ENCODE measurements around the gene DES. TPM values are rescaled to one million over a fixed set of nuclear protein-coding genes. Genes with fewer than 3 reads are reported as not detected.

Gene DES
- polyA plus RNA-seq, 1 donor from 2014 or later = not detected

- Histone ChIP-seq H3K4me3 (ENCODE audit: low read length) (no peak overlapping the region), H3K4me2 (ENCODE audit: low read length) (no peak overlapping the region)
Measured at GRCh38 chr2:219435701-219436100, 17.5 kb downstream of the DES start.

GRCh38 chr2:219436491-219436890 lies 18.3 kb downstream of the DES start:
- Histone ChIP-seq H3K36me3 (ENCODE audit: insufficient read depth, low read length) (no peaks in the 10 kb centered on the region), H4K20me1 (ENCODE audit: insufficient read depth) (no peaks in the 10 kb centered on the region), H3K4me3 (ENCODE audit: low read length) (no peak overlapping the region)
- no peak for TF ChIP-seq RAD21 (conservative IDR thresholded peaks at IDR 0.05)
- no peak for TF ChIP-seq POLR2AphosphoS5 (IDR thresholded peaks at IDR 0.05)
- TF ChIP-seq CTCF (IDR thresholded peaks at IDR 0.05; ENCODE audit: poor library complexity, severe bottlenecking) = no peak
- TF ChIP-seq SMC3 (conservative IDR thresholded peaks at IDR 0.05; ENCODE audit: poor library complexity) = no peak
- TF ChIP-seq MXI1 (conservative IDR thresholded peaks at IDR 0.05; ENCODE audit: poor library complexity, severe bottlenecking) = no peak
- TF ChIP-seq EZH2 (IDR thresholded peaks at IDR 0.05; ENCODE audit: borderline replicate concordance, insufficient read depth, low read length, poor library complexity, severe bottlenecking) = no peak

More at GRCh38 chr2:219435701-219436100, 17.5 kb downstream of the DES start:
- peaks cover 32% of the 10 kb centered on the region for H3K27me3 ChIP-seq (ENCODE audit: insufficient read depth, low read depth, low read length)
- no peak overlapping the region for H3K9ac ChIP-seq (ENCODE audit: low read length)
- H4K20me1 ChIP-seq (ENCODE audit: insufficient read depth) = no peaks in the 10 kb centered on the region
- no peaks in the 10 kb centered on the region for H3F3A ChIP-seq (ENCODE audit: insufficient read depth, low read length, poor library complexity, severe bottlenecking)
- no peak overlapping the region for H2AFZ ChIP-seq (ENCODE audit: low read depth, low read length)
- H3K9me2 ChIP-seq (ENCODE audit: insufficient read depth, low read length) = no peaks in the 10 kb centered on the region
- H3K79me2 ChIP-seq (replicated peaks; ENCODE audit: insufficient read depth, low read length) = no peaks in the 10 kb centered on the region
- H3K36me3 ChIP-seq (ENCODE audit: insufficient read depth, low read length) = no peaks in the 10 kb centered on the region
- no peak overlapping the region for H3K27ac ChIP-seq (ENCODE audit: low read length)
- TF ChIP-seq EZH2 (IDR thresholded peaks at IDR 0.05; ENCODE audit: borderline replicate concordance, insufficient read depth, low read length, poor library complexity, severe bottlenecking) (no peak), EP300 (conservative IDR thresholded peaks at IDR 0.05; ENCODE audit: poor library complexity, severe bottlenecking) (no peak), SMC3 (conservative IDR thresholded peaks at IDR 0.05; ENCODE audit: poor library complexity) (no peak), POLR2AphosphoS5 (IDR thresholded peaks at IDR 0.05) (no peak), MXI1 (conservative IDR thresholded peaks at IDR 0.05; ENCODE audit: poor library complexity, severe bottlenecking) (no peak), CTCF (IDR thresholded peaks at IDR 0.05; ENCODE audit: poor library complexity, severe bottlenecking) (no peak), TAF1 (IDR thresholded peaks at IDR 0.05; ENCODE audit: low read depth) (no peak), REST (IDR thresholded peaks at IDR 0.05; ENCODE audit: borderline replicate concordance) (no peak), RAD21 (conservative IDR thresholded peaks at IDR 0.05) (no peak)
- H3K9me3 ChIP-seq (ENCODE audit: low read length) = no peaks in the 10 kb centered on the region

More at GRCh38 chr2:219436491-219436890, 18.3 kb downstream of the DES start:
- Histone ChIP-seq H3F3A (ENCODE audit: insufficient read depth, low read length, poor library complexity, severe bottlenecking) (no peaks in the 10 kb centered on the region), H3K4me2 (ENCODE audit: low read length) (no peak overlapping the region), H3K27me3 (ENCODE audit: insufficient read depth, low read depth, low read length) (peaks cover 35% of the 10 kb centered on the region), H2AFZ (ENCODE audit: low read depth, low read length) (no peak overlapping the region), H3K79me2 (replicated peaks; ENCODE audit: insufficient read depth, low read length) (no peaks in the 10 kb centered on the region), H3K9me3 (ENCODE audit: low read length) (no peaks in the 10 kb centered on the region), H3K9me2 (ENCODE audit: insufficient read depth, low read length) (no peaks in the 10 kb centered on the region), H3K9ac (ENCODE audit: low read length) (no peak overlapping the region), H3K27ac (ENCODE audit: low read length) (no peak overlapping the region)
